ENCODE results near the gene HOGA1.

HOGA1 gene

DNA sequence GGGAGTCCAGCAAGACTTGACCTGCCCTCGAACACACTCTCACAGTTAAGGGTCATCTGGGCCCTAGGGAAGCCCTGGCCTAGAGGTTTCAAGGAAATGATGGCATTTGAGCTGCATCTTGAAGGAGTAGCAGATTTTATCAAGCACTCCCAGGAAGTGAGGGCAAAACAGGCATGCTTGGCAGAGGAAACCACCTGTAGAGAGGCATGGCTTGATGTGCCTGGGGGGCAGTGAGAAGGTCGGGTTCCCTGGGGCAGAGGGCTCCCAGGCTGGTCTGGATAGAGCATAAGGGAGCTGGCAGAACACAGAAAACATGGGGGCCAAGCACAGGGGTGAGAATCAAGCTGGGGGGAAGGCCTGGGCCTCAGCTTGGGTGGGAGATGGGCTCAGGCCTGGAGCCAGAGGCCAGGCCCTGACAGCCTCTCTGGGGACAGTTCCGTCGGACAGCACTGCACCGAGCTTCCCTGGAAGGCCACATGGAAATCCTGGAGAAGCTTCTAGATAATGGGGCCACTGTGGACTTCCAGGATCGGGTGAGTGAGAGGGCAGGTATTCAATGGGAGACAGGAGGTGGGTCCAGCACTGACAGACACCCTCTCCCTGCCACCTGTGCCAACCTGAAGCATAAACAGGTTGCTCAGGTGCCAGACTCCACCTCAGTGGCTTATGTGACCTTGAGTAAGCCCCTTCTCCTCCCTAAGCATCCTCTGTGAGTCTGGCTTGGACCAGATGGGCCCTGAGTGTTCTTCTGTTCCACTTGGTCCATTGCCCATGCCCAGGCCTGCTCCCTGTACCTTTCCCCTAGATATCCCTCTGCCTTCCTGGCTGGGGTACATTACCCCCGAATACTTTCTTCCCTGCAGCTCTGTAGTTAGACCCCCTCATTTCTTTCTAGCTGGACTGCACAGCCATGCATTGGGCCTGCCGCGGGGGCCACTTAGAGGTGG is 3.5 kb upstream of the HOGA1 start:
- DNase-seq, result no peak

DNA sequence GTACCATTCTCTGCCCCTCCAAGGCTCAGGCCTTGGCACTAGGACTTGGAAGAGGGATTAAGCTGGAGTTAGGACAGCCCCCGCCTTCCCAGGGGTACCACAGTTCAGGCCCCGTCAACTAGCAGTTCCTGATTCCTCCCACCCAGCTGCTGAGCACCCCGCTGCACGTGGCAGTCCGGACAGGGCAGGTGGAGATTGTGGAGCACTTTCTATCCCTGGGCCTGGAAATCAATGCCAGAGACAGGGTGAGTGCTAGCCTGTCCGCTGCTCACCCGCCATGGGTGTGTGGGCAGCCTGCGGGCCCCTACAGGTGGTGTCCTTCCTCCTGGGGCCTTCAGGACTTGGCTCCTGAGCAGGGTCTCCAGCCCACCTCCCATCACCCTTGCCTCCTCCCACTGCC is 2.0 kb upstream of the HOGA1 start:
- DNase-seq, result no peak

DNA sequence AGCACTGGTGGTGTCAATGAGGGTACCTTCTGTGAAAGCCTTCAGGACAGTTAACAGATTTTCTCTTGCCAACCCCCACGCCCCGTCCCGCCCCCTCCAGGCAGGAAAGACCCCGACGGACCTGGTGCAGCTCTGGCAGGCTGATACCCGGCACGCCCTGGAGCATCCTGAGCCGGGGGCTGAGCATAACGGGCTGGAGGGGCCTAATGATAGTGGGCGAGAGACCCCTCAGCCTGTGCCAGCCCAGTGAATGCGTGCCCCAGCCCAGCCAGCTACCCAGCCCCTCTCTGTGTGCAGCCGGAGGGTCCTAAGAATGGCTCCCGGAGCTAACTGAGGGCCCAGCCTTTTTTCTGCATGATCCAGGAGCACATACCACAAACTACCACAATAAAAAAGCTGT is 713 bp upstream of the HOGA1 start:
- DNase-seq, result no peak

DNA sequence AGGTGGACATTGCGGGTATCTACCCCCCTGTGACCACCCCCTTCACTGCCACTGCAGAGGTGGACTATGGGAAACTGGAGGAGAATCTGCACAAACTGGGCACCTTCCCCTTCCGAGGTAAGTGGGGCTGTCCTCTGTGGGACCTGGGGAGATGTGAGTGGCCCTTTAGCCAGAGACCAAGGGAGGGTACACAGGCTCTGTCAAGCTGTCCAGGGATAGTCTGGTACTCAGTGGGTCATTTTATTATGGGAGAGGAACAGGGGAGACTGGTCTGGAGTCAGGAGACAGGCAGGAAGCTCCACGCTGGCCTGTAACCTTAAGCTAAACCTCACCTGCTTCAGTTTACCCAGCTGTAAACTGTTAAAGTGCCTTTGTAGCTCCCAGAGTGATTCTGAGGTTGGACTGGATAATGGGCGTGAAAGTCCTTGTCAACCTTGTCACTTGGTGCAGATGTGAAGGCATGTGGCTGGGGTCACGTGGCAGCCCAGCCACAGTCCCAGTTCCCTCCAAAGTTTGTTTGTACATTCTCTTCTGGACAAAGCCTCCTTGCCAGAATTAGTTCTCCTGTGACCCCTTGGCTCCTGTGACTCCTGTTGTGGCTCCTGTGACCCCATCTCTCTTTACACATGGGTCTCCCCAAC is 729 bp downstream of the HOGA1 start:
- DNase-seq, result no peak

DNA sequence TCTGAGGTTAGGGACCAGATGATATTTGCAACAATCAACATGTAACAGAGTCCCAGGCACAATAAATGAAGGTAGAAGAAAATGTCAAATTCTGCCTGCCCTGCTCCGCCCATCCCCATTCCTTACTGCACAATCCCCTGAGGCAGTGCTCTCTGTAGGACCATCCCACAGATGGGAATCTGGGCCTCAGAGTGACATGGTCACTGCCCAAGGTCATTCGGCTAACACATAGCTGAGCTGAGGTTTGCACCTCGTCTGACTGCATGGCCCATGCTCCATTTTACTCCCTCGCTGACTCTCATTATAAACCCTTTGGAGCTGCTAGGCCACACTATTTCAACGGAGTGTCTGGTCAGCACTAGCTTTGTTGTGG is 1.2 kb downstream of the HOGA1 start:
- DNase-seq, result no peak

DNA sequence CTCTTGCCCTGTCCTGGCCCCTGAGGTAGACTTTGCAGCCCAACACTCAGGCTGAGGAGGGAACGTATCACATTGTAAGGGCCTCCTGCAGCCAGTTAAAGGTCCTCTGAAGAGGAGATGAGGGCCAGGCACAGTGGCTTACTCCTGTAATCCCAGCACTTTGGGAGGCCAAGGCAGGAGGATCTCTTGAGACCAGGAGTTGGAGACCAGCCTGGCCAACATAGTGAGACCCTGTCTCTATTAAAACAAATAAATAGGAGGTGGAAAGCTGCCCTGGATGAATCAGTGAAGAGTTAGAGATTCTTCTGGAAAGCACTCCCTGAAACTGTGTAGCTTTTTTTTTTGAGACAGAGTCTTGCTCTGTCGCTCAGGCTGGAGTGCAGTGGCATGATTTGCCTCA is 3.0 kb downstream of the HOGA1 start:
- no peak for DNase-seq

DNA sequence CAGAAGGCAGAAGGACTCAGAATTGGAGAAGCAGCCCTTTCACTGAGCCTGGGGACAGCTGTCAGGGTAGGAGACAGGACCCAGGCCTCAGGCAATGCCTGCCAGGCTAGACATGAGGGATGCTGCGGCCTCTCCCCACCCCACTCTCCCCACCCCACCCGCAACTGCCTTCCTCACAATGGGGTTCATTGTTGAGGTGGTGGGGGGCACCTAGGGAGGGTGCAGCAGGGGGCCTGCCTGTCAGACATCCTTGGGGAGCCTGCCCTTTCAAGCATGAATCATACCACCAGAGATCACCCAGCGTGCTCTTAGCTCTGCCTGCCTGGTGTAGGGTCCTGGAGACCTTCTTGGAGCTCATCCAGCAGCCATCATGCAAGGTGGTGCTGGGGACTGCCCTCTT is 5.3 kb downstream of the HOGA1 start, which contains the start of gene C10orf62:
C10orf62 (plus strand) TSS at position 243 of the 400 bp plus-strand sequence. CDS start 177 bp downstream, outside the sequence.
- DNase-seq, result no peak

DNA sequence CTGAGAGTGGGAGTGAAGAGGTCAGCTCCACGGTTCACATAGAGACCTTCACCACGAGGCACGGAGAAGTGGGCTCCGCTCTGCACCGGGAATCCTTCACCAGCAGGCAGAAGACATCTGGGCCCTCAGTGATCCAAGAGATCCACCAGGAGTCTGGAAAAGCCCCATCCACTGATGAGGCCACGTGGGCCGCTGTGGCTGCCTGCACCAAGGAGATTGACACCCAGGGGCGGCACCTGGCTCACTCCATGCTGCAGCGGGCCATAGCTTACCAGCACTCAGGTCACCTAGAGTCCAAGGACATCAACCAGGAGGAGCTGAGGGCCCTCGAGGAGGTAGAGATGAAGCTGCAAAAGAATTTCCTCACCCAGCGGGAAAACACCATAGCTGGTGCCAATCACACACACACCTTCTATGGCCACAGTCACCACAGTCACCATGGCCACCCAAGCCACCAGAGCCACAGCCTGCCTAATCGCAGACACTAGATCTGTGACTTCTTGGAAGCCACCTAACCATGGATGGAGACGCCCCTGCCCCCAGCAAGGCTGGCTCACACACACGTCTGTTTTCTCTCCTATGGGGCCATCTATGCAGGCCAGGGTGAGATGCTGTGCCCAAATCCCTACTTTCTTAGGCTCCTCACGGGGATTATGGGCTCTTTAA is 6.0 kb downstream of the HOGA1 start:
- no peak for DNase-seq

DNA sequence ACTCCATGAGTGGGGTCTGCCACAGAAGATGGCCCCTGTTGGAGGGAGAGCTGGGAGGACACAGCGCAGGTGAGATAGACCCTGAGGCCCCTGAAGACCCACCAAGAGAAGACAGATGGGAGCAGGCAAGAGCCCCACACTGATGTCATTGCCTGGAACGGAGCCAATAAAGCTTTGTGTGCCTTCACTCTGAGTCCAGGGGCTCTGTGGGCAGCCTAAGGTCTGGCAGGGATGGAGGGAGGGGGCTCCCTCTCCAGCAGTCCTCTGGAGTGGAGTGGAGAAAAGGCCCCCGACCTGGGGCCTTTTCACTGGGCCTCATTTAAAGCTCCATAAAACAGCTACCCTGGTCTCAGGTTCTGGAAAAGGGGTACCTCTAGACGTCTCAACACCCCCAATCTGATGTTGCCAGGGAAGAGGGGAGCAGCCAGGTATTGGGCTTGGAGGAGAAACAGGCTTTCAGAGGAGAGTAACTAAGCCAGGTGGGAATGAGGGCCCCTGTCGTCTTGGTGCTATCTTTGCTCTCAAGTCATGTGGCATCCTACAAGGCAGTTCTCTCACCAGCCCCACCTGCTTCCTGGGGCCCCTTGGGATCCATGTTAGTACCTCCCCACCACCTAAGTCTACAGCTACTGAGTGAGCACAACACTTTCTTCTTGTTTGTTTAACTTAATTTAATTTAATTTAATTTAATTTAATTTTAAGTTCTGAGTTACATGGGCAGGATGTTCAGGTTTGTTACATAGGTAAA is 6.7 kb downstream of the HOGA1 start:
- peak; percentile 56 for DNase-seq

DNA sequence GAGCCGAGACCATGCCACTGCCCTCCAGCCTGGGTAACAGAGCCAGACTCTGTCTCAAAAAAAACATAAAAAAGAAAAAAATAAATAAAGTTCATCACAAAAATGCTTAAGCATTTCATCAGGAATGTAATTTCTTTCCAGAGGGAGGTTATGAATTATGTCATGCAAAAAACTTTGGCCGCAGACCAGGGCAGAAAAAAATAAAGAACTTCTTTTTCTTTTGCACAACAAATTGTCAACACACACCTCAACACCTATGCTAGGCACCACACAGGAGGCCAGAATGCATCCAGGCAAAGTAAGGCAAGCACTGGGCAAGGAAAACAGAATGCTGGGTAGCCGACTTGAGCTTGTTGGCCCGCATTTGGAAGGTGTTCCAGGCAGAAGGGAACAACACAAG is 9.2 kb downstream of the HOGA1 start:
- no peak for DNase-seq

DNA sequence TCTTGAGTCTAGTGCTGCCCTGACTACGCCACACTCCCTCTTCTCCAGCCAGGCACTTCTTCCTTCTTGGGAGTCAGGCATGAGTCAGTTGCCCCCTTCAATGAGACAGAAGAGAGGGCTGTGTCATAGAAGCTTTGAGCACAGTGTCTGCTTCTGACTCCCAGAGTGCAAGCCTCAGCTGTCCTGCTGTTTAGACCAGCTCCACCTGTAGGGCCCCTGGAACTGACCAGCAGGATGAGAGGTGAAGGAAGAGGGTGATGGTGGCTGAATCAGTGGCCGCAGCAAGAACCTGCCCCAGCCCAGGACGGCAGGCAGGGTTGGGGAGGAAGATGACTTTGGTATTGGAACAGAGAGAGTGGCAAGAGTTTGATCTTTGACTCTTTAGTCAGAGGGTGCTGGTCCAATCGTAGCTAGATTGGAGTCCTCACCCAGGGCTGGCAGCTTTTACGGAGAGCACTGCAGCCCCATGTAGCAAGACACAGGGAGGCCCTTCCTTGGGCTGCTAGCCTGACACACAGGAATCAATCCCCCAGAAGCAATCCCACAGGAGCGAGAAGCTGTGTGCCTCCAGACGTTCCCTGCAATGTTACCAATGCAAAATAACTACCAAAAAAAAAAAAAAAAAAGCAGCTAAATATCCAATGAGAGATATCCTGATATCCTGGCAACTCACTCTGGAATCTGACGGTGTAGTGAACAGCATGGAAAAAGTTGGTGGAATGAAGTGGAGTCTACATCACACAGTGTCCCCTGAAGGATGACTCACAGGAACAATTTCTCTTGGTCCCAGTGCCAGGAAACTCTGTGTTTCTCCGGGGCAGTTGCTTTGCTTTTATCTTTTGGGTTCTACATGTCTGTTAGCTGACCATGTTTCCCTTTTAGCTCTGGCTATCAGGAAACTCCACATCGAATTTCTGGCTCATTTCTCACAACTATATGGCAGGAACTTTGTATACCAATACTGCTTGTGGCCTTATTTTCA is 12.2 kb downstream of the HOGA1 start:
- DNase-seq, result no peak

DNA sequence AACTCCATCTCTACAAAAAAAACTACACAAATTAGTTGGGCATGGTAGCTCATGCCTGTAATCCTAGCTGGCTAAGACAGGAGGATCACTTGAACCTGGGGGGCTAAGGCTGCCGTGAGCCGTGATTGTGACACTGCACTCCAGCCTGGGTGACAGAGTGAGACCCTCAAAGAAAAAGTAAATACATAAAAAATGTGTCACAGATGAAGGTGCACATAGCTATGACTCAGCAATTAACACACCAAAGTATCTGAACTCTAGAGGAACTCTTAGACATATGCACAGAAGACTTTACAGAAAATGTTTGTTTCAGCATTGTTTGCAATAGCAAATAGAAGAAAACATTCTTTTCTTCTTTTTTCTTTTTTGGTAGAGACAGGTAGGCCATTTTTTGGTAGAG is 13.6 kb downstream of the HOGA1 start:
- DNase-seq, result no peak

DNA sequence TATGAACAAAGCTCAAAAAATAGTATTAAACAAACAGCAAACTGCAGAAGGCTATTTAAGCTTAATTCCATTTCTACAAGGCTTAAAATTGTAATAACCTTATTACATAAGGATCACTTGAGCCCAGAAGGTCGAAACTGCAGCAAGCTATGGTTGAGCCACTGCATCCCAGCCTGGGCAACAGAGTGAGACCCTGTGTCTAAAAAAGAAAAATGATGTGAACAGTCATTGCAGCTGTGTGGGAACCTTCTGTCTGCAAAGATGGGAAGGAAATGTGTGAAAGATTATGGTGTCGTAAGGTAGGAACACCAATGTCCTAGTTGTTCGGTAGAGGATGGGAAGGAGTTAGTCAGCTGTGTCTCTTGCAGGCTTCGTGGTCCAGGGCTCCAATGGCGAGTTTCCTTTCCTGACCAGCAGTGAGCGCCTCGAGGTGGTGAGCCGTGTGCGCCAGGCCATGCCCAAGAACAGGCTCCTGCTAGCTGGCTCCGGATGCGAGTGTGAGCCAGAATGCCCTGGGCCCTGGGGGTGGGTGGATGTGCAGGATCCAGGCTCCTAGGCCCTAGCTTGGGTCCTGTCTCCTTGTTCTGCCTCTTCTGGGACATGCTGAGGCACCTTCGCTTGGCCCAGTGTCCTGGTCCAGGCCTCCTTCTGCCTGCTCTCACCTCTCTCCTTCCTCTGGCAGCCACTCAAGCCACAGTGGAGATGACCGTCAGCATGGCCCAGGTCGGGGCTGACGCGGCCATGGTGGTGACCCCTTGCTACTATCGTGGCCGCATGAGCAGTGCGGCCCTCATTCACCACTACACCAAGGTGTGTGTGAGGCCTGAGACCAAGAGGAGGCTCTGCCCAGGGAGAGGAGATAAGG is 14.4 kb downstream of the HOGA1 start:
- no peak for DNase-seq

DNA sequence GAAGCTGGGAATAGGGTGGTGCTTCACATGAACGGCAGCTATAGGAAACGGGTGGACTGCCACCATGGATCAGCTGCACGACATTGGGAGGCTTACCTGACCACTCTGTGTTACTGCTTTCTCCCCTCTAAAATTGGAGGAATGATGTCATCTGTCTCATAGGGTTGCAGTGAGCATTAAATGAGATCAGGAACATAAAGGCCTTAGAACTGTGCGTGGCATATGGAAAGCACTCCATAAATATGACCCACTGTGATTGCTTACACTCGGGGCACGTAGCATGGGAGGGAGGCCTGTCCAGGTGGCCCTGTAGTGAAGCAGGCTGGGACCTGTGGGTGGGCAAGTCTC is 15.1 kb downstream of the HOGA1 start:
- DNase-seq, result no peak

DNA sequence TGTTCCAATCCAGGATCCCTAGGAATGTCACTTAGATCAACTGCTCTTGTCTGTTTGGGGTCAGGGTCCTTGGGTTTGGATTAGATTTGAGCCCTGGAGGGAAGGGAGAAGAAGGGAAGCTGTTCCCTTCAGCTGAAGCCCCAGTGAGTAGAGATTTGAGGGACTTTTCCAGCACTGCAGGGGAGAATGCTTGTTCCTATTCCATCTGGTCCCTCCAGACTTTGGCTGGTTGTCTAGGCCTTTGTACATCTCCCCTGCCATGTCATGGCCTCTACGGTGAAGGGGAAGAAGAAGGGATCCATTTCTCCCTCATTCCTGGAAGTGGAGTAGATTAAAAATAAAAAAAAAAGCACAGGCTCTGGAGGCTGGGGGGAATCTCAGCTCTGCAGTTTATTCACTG is 16.4 kb downstream of the HOGA1 start:
- no peak for DNase-seq

DNA sequence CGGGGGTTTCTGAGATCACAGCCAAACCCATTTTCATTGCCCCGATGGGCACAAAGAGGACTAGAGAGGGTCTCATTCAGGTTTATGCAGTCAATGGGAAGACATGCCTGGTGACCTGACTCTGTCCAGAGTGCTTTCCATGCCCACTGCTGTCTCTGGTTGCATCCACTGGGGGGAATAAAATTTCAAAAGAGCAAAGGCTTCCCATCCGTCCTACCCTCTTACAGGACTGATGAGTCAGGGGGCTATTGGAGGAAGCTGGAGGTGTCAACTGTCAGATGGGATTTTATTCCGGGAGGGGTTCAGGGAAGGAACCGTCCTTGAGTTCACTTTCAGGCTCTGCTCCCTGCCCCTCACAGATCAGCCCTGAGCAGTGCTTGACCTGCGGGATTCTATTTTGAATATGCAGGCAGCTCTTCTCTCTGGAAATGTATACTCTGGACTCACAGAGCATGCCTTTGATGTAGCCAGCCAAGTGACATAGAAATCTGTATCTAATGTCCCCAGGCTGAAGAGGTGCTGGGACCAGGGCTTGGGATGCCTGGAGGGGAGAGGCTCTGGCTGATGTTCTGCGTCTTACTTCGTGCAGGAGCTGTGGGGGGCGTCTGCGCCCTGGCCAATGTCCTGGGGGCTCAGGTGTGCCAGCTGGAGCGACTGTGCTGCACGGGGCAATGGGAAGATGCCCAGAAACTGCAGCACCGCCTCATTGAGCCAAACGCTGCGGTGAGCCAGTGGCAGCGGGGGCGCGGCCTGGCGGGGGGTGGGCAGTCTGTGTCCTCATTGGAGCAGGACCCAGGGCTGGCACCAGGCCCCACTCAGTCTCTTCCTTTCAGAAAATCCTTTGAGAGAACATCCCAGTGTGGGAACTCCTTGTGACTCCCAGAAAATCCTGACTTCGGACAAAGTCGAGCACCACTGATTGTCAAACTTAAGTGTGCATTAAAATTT is 17.4 kb downstream of the HOGA1 start:
- DNase-seq, result no peak

DNA sequence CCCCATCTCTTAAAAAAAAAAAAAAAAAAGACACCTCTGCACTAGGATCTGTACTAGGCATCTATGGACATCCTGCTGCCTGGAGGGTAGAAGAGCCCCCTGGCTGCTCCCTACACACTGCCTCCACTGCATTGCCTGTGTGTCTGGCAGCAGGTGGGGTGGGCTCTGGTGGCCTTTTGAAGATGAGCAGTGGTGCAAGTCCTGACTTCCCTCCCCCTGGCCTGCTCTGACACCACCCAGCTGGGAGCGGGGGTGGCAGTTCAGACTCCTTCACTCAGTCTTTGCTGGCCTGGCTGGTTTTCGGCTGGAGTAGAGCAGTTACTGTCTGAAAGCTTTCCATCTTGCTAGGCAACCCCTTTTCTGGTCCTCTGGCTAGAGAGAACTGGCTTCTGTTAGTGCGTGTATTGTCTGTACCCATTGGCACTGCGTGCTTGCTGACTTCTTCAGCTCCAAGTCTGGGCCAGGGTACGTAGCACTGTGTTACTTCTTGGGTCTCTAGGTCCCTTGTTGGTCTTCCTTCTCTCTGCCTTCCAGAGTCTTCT is 23.0 kb downstream of the HOGA1 start:
- DNase-seq, result no peak

DNA sequence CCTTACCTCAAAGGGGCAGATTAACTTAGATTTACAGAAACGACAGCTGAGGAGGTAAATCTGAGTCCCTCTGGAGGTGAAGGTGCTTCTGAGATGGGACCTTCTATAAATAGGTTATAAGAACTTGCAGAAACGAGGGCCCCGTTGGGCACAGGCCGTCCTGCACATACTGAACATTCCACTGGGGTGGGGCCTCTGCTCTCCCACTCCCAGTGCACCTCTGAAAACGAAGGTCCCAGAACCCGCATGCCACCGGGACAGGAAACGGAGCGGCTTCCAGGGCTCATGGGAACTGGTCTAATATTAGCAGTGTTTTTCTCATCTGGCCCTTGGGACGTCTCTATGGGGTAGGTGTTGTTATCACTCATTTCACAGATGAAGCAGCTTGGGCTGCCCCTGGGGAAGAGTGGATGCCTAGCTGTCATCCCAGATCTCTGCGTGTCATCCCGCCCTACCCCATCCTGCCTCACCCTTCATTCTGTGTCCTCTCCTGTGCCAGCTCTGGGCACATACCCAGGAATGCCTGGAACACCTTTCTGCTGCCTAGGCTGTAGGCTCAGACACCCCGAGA is 24.9 kb downstream of the HOGA1 start:
- DNase-seq, result no peak

DNA sequence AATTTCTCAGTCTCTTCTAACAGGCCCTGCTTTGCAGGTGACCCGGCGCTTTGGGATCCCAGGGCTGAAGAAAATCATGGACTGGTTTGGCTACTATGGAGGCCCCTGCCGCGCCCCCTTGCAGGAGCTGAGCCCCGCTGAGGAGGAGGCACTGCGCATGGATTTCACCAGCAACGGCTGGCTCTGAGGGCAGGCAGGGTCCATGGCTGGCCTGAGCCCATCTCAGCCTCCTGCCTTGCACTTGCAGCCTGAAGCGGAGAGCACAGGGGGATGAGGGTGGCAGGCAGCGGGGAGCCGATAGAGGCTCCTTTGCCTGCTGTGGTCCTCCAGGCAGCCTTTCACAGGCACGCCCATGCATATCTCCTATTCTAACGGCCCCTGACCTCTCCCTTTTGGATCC is 27.3 kb downstream of the HOGA1 start:
- DNase-seq, result no peak

Measured in NCI-H69 (cell line).